HG03460 (cell line): Measurements from ENCODE around the gene RIBC1.
A peak's percentile ranks its signal among the peaks of the same experiment; 100 is the strongest.
"Not testable (repeated sequence)": the region's sequence is repeated elsewhere in the genome, so short reads cannot be mapped to it uniquely, and the experiment has no call there.

ENCODE experiments used
- ATAC-seq: cut with Tn5 transposase; IDR thresholded peaks from one replicate; pipeline ENCODE4 v1.9.1; 2021; ENCODE audit not compliant: unreplicated experiment

Gene RIBC1

DNA sequence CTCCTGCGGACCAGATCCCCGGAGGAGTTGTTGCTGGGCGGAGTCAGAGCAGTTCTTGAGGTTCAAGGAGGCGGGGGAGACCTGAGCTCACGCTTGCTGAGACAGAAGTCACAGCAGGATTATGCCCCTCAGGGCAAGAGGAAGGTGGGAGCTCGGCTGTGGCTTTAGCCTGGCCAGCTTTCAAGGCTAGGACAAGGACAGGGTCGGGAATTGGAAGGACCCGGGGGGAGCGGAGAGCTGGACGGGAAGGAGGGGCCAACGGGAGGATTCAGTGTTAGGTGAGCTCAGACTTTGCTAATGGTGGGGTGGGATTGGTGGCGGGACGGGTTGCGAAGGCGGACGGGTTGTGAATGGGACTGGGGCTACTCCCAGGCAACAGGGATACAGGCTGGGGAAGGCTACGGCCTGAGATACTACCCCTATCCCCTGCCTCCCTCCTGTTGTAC, at the start of gene RIBC1:
RIBC1 (plus strand) TSS at position 13 of the 446 bp plus-strand sequence. CDS start 3,404 bp downstream, outside the sequence.
- peak; percentile 1 for ATAC-seq

DNA sequence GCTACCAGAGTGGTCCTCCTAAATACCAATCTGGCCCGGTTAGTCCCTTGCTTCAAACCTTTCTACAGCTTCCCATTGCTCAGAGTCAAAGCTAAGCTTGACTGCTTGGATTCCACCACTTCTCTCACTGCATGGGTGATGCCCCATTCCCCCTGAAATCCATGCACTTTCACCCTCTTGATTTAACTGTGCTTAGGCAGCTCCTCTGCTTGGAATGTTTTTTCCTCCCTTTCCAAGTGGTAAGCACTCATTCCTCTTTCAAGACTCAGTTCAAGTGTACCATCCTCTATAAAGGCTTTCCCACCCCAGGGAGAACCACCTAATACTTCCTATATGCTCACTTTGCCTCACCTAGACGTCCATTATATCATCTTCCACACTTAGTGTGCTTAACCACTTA, 49.4 kb upstream of the RIBC1 start:
- ATAC-seq, result no peak

DNA sequence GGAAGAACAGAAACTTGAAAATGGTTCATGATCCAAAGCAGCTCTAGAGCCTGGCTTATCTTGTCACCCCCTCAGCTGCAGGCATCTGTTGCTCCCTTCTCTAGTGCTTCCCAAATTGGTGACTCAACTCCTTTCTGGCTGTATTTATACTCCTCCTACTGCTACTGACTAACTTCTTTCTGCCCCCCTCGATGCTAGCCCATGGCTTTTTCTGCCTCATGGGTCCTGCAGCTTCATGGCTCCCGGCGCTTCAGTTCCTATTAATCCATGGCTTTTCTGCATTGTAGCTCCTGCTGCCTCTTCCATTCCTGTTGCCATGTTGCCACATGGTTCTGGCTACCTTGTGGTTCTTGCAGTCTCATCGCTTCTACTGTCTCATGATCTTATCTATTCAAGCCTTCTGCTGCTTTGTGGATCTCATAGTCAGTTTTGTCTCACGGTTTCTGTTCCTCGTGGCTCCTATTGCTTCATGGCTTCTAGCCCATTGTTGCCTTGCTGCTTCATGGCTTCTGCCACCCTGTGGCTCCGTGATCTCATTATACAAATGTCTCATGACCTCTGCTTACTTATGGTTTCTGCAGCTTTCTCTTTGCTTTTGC, 48.4 kb upstream of the RIBC1 start:
- no peak for ATAC-seq

DNA sequence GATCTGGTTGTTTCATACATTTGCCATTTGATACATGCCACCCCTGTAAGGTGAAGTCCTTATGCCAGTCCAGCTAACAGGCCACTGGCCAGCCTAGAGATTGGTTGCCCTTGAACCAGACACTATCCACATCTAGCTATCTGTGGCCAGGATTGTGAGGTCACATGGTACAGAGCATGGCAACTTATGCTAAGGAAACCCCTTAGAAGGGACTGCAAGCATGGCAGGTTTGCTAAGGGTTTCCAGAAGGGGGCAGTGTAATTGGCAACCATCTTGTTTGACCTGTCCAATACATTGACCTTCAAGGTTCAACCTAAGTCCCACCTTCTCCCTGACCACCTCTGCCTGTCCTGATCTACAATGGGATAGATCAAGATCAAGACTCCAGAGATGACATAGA, 47.8 kb upstream of the RIBC1 start:
- no peak for ATAC-seq

DNA sequence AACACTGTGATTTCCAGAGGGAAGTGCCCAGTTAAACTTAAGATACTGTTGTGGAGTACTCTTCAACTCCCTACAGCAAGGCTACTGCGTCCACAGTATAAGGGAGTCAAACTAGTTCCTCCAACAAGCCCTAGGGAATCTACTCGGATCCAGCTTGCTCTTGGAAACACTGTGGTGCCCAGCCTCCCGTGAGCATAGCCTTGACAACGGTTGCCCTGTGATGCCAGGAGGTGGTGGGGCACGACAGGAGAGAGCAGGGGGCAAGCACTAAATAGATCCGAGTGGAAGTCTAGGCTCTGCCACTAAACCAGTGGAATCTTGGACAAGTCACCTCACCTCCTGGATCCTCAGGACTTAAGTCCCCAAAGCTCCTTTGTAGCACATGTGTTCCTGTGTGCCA, 45.8 kb upstream of the RIBC1 start:
- no peak for ATAC-seq

DNA sequence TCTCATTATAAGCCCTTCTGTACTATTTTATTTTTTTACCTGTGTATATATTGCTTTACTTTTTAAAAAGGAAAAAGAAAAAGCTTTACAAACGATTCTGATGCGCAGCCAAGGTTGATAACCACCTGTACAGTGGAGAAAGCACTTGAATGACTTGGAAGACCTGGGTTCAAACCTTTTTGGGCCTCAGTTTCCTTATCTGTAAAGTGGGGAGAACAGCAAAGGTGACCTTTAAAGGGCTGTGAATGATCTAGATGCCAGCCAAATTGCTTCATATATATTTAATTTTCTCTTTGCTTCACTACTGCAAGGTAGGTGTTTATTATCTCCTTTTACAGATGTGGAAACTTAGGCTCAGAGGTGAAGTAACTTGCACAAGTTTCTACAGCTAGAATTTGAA, 45.2 kb upstream of the RIBC1 start:
- ATAC-seq, result no peak

DNA sequence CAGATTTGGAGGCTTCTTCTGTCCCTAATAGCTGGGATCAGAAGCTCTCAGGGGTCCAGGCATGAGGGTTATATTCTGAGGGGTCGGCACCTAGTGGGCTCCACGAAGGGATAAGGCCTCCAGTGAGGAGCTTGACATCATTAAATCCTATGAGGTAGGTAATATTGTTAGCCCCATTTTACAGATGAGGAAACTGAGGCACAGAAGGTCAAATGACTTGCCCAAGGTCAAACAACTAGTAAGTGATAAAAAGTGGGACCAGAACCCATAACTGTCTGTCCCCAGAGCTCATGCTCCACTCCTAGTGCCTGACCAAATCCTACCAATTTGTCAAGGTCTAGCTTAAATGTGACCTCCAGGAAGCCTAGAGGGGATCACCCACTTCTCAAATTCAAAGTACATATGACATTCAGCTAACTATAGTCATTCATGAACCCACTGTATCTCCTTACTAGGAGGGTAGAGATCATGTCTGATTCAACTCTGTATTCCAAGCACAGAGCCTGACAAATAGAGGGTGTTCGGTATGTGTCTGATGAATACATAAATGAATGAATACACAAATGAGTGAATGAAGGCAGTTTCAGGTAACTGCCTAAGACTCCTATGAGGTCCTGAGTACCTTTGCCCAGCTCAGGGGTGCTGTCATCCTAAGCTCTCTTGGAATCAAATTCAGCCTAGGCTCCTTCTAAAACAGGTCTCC, 43.5 kb upstream of the RIBC1 start:
- ATAC-seq, result no peak

DNA sequence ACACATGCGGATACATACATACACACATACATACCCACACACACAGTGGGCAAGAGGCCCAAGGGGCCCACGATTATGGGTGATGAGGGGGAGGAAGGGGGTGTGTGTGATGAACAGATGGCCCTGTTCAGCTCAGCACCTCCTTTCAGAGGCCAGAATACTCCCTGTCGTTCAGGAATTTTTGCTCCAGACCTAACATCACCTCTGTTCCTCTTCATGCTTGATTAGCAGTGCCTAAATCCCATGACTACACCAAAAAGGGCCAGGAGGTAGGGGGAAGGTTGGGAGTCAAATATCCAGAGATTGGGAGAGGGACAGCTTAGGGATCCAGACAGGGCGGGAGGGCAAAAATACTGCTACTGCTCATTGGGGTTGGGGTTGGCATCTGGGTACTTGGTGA, 42.9 kb upstream of the RIBC1 start:
- no peak for ATAC-seq

DNA sequence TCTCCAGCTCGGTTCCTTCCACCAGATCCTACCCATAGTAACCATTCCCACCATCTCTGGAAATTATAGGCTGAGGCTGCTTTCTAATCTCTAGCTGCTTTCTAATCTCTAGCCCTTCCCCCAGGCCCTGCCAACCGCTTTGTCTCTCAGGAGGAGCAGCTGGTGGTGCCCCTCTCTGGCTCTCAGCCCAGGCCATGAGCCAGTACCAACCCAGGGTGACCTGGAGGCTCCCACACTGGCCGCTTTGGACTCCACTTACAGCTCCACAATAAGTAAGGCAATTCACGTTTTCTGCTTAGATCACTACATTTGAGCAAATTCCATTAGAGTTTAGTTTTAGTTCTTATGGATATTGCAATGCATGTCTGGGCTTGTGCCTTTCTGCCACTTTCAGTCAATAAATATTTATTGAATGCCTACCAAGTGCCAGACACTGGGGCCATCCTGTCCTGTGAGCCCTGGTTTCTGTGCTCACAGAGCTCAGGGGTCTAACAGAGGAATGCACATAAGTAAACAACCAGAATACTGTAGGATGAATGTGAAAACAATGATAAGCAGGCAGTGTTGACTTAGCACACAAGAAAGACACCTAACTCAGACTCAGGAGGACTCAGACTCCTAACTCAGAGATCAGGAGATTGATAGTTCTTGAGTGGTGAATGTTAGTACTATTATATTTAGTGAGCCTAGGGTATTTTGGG, 39.1 kb upstream of the RIBC1 start:
- ATAC-seq, result no peak

DNA sequence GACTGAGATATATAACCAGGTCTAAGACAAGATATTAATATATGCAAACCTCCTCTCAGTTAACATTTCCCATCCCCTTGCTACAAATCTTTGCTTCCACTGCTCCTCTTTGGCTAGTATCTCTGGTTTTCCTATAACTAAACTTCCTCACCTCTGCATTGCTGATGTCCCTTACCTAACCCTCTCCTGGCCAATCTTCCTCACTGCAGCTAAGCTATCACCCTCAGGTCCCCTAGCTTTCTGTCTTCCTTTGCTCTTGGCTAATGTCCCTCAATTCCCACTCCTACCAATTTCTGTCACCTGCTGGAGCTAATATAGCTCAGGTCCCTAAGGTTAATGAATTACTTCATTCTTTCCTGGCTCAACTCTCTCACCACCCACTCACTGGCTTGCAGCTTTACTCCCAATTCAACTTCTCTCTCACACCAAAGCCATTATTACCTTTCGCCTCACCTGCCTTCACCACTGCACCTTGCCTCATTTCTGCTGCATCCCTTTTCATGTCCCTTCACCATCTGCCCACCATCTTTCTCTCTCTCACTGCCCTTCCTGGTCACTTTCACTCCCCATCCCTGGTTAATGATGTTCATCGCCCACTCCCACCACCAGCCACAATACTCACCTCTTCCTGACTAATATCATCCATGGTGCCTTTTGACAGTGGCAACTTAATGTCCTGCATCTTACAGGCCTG, 26.9 kb upstream of the RIBC1 start:
- no peak for ATAC-seq

DNA sequence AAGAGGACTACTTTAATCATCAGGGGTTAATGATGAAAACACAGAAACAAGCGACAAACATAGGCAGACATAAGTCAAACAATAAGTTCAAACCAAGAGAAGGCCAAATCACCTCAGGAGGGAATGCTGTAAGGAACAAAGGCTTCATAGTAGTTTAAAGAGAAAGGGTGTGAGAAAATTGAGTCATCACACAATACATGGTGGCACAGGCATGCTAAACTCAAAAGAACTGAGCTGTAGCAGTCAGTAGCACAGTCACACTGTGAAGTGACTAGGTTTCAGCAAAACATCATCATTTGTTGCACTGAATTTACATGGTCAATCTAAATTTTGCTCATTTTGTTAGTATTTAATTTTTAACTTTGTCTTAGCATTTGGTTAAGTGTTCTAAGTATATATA, 24.5 kb upstream of the RIBC1 start:
- ATAC-seq, result no peak

DNA sequence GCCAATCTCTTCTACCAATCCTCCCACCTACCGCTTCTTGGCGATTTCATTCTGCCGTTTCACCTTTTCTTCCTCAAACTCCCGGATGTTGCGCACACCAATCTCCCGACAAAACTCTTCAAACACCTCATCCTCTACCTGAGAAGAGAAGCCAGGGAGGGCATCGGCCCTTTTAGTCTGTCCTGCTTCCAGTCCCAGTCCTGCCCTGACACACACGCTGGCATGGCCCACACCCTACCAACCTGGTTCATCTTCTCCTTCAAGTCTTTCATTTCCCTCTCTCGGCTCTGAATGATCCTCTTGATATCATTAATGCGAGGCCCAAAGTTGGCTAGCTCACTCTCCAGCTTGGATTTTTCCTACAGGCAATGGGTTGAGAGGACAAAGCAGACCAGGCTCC, 19.1 kb upstream of the RIBC1 start:
- ATAC-seq, result no peak

DNA sequence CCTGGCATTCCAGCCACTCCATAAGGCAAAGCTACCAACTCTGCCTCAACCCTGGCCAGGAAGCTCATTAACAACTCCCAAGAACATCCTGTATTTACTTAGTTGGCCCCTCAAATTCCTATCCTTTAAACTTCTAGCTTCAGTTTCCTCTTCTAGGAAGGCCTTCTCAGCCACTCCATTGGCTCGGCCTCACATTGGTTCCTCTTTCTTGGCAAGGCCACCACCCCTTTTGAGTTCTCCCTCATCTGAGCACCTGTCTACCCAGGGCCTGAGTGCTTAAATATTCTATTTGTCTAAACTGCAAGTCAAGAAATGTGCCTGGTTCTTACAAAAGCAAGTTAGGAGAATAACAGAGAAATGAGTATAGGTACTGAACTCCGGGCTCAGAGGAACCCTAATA, 10.2 kb upstream of the RIBC1 start:
- no peak for ATAC-seq

DNA sequence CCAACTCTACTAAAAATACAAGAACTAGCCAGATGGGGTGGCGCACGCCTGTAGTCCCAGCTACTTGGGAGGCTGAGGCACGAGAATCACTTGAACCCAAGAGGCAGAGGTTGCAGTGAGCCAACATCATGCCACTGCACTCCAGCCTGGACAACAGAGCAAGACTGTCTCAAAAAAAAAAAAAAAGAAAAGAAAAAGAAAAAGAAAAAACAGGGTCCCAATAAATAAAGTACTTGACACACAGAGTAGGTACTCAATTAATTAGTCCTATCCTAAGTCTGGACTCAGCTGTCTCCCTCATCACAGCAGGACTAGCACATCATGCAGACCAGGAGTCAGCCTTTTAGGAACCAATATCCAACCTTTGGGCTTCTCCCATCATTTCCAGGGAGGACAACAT, 2.3 kb upstream of the RIBC1 start:
- ATAC-seq, result not testable (repeated sequence)

DNA sequence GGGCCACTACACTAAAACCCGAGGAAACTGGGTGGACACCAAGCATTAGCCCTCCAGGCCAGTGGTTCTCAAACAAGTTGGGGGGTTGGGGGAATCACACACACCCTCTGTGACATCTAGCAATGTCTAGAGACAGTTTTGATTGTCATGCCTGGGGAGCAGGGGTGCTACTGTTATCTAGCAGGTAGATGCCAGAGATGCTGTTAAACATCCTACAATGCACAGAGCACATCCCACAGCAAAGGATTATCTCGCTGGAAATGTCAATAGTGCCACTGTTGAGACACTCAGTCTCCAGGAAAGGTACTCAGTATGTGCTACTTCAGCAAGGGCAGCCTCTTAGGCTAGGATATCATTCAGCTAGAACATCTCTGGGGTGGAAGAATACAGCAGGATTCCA, 1.5 kb upstream of the RIBC1 start:
- ATAC-seq, result no peak

DNA sequence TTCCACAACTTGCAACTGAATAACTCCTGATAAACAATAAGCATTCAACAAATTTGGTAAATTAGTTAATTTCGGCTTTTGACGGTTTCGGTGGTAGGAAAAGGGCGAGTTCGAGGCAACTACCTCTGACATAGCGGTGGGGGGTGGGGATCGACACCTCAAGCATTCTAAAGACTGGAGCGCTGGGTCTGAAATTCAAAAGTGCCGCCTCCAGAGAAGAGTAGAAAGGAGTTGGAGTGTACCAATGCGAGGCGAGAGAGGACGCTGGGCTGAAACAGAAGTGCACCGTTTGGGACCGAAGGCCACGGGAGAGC, 944 bp upstream of the RIBC1 start:
- peak; percentile 17 for ATAC-seq

DNA sequence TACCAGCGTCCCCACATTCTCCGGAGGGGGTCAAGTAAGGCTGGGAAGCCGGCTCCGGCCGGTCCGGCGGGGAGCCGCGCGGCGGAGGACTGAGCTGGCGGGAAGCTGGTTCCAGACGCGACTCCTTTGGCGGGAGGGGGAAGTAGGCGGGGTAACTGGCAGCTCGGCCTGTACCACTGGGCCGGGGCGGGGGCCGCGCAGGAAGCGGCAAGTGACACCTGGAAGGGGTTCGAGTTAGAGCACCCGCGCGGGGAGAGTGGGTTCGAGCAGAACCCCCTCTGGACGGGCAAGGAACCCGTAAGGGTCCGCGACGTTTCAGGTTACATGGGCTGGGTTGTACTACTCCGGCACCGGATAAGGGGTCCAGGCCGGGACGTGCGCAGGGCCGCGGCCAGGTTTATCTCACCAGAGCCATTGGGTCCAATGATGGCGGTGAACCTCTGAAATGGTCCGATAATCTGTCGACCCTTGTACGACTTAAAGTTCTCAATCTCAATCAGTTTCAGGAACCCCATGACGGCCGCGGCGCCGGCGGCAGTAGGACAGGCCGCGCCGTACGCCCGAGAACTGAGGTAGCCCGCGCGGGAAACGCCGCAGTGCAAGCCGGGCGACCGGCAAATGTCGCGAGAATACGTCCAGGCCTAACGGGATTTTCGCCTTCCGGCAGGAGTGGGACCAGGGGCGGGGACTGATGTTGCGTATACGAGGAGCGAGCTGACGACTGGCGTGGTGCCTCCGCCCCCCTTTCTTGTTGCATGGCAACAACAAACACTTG, 400 bp upstream of the RIBC1 start, which contains the start of gene SMC1A:
SMC1A (minus strand) TSS at position 569 of the 775 bp plus-strand sequence; CDS start at position 515, 54 bp downstream.
- peak; percentile 90 for ATAC-seq

DNA sequence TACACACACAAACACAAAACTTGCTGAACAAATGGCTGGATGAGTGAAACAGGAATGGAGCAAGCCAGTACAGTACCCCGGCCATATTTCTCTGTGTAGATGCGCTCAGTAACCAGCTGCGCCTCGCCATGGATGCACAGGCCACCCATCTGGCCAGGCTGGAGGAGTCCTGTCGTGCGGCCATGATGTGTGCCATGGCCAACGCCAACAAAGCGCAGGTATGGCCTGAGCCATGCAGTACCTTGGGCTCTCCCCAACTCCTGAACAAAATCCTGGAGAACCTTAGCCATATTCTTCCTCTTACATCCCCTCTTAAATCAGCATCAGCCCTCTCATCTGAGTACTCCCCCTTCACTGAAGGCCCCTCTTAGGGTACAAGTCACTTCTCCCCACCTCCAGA, 7.1 kb downstream of the RIBC1 start:
- no peak for ATAC-seq

DNA sequence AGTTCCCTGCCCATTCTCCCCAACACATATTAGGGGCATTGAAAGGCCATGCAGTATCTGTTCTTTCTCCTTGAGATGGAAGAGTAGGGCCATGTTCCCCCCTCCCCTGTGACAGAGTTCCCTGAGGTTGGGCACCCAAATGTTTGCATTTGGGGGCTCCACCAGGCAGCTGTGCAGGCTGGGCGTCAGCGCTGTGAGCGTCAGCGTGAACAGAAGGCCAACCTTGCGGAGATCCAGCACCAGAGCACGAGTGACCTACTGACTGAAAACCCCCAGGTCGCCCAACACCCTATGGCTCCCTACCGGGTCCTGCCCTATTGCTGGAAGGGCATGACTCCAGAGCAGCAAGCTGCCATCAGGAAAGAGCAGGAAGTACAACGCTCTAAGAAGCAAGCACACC, 7.6 kb downstream of the RIBC1 start:
- ATAC-seq, result no peak

DNA sequence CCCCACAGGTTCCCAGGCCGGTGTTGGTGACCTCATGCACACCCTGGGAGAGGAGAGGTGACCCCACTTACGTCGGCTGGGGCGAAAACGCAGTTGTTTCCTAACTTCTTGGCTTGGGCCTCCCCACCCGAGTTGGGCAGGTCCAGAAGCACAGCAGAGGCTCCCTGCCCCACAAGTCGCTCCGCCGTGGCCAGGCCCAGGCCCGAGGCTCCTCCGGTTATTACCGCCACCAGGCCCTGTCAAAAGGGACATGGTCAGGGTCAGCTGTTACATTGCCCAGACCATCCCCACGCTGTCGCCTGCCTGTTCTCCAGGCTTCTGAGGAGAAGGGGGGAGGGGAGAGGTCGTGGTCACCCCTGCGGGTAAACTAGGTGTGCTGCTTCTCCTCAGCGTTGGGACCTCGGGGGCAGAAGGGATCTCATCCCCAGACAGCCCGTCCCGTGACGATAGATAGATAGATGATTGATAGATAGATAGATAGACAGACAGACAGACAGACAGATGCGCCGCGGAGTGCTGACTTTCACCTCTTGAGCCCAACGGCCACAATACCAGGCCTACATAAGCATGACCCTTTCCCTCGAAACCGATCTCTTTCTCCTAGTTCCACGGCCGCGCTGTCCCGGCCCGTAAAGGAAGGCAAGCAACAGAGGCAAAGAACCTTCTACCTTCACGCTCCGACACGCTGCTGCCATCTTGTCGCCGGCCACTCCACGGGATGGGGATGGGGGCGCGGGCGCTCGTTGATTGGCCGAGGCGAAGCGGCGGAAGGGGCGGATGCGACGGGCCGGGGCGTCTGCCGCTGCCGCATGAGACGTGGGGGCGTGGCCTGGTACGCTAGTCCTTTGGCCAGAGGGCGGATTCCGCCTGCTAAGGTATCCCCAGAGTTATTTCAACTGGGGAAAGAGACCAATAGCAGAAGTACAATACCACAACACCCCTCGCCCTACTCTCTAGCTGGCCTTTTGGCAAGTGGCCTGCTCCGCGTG, 11.3 kb downstream of the RIBC1 start, which contains the start of gene HSD17B10:
HSD17B10 (minus strand) TSS at position 720 of the 989 bp plus-strand sequence; CDS start at position 695, 25 bp downstream.
- ATAC-seq, result peak; percentile 93
